Measurements from ENCODE around the gene CYP19A1. TPM values are rescaled to one million over a fixed set of nuclear protein-coding genes. Genes with fewer than 3 reads are reported as not detected.

Gene CYP19A1
- total and polyA plus RNA-seq, 9 of the 15 experiments (the other 6 are each of a cell fraction or from before 2014, with no cell fraction given), result 0.16 to 0.63 (median 0.47) TPM; not detected in 3

- TF ChIP-seq SOX6 (IDR thresholded peaks at IDR 0.05), result no peak
- TF ChIP-seq JUND (IDR thresholded peaks at IDR 0.05; ENCODE audit: borderline replicate concordance, low read depth, low read length), result peak; percentile 53
- peak; percentile 83; the same call in 2 of the 3 replicates for TF ChIP-seq JUND (tag; IDR thresholded peaks at IDR 0.05; ENCODE audit: borderline replicate concordance, low read depth, low read length)
- no peak for TF ChIP-seq ZBTB9 (CRISPR knock-in tag; IDR thresholded peaks at IDR 0.05)
- 0 out of 2 replicates have a peak, but pooled peaks have one; percentile 30 for TF ChIP-seq GATA2 (CRISPR knock-in tag; IDR thresholded peaks at IDR 0.05)
- 0 out of 4 replicates have a peak, but pooled peaks of 1 of the 2 experiments have one; percentile 15 for TF ChIP-seq HDAC1 (IDR thresholded peaks at IDR 0.05)
- TF ChIP-seq CTCF (IDR thresholded peaks at IDR 0.05 in 2 of 3, conservative IDR thresholded peaks at IDR 0.05 in 1 of 3; ENCODE audit: insufficient read depth in 2 of 3, low read depth in 1 of 3, low read length in 3 of 3), result peak; percentile 87 to 95 (median 88)
- 0 out of 4 replicates have a peak, but pooled peaks of 1 of the 2 experiments have one; percentile 28 for TF ChIP-seq MAZ (CRISPR knock-in tag; conservative IDR thresholded peaks at IDR 0.05 in 1 of 2, IDR thresholded peaks at IDR 0.05 in 1 of 2)
- TF ChIP-seq PKNOX1 (IDR thresholded peaks at IDR 0.05), result peak; percentile 48; the same call in 1 of the 2 replicates
- no peak for TF ChIP-seq HEY1 (CRISPR knock-in tag; IDR thresholded peaks at IDR 0.05; ENCODE audit: borderline replicate concordance)
- TF ChIP-seq DACH1 (IDR thresholded peaks at IDR 0.05; ENCODE audit: partially characterized antibody), result peak; percentile 13
- peak; percentile 89 to 90 for TF ChIP-seq RAD21 (CRISPR knock-in tag; conservative IDR thresholded peaks at IDR 0.05 in 1 of 2, IDR thresholded peaks at IDR 0.05 in 1 of 2)
Observed at GRCh38 chr15:51162865-51163762, 175.3 kb downstream of the CYP19A1 start (continued).

Measured in K562 (cell line).